H9 (cell line): ENCODE results near the gene NEURL4. TPM values are rescaled to one million over a fixed set of nuclear protein-coding genes. Genes with fewer than 3 reads are reported as not detected.

ENCODE experiments used
- DNase-seq: peaks from one replicate; pipeline ENCODE4 v3.0.0-alpha.2; 2017
- H2AFZ ChIP-seq: one replicate; pipeline ENCODE4 v1.6.1; 2013; ENCODE audit warnings: mild to moderate bottlenecking, low read length, control low read depth, moderate library complexity
- H2AK5ac ChIP-seq: 2 replicates; pipeline ENCODE4 v1.6.1; 2013; ENCODE audit warnings: low read length, control low read depth, mixed read lengths; ENCODE audit not compliant: insufficient read length
- H2BK120ac ChIP-seq: one replicate; pipeline ENCODE4 v1.6.1; 2013; ENCODE audit warnings: low read depth, mild to moderate bottlenecking, low read length, control low read depth, inconsistent platforms; ENCODE audit not compliant: poor library complexity, severe bottlenecking
- H2BK12ac ChIP-seq: 2 replicates; pipeline ENCODE4 v1.6.1; 2013; ENCODE audit warnings: low read length, control low read depth, mixed read lengths, low read depth; ENCODE audit not compliant: insufficient read length
- H2BK15ac ChIP-seq: 2 replicates; pipeline ENCODE4 v1.6.1; 2013; ENCODE audit warnings: low read depth, low read length, control low read depth
- H2BK20ac ChIP-seq: one replicate; pipeline ENCODE4 v1.6.1; 2013; ENCODE audit warnings: low read depth, mild to moderate bottlenecking, low read length, control low read depth, inconsistent platforms; ENCODE audit not compliant: poor library complexity, severe bottlenecking
- H2BK5ac ChIP-seq: 2 replicates; pipeline ENCODE4 v1.6.1; 2013; ENCODE audit warnings: low read length, control low read depth, mixed read lengths; ENCODE audit not compliant: insufficient read length
- H3K14ac ChIP-seq: 2 replicates; pipeline ENCODE4 v1.6.1; 2013; ENCODE audit warnings: low read length, control low read depth; ENCODE audit not compliant: insufficient read depth
- H3K18ac ChIP-seq: 2 replicates; pipeline ENCODE4 v1.6.1; 2013; ENCODE audit warnings: low read depth, mild to moderate bottlenecking, mixed read lengths, low read length, control low read depth; ENCODE audit not compliant: insufficient read length
- H3K23ac ChIP-seq: 2 replicates; pipeline ENCODE4 v1.6.1; 2013; ENCODE audit warnings: low read length, control low read depth, mixed read lengths, low read depth; ENCODE audit not compliant: insufficient read length
- H3K23me2 ChIP-seq: 2 replicates; pipeline ENCODE4 v1.6.1; 2013; ENCODE audit warnings: low read depth, mild to moderate bottlenecking, mixed read lengths, low read length, control low read depth; ENCODE audit not compliant: insufficient read length, poor library complexity, severe bottlenecking
- H3K27ac ChIP-seq: 2 replicates; pipeline ENCODE4 v1.5.1; 2013; ENCODE audit warnings: low read length, control low read depth, mixed read lengths, low read depth; ENCODE audit not compliant: insufficient read length
- H3K27me3 ChIP-seq: 2 replicates; pipeline ENCODE4 v1.6.1; 2013; ENCODE audit warnings: low read length, control low read depth, inconsistent platforms; ENCODE audit not compliant: insufficient read depth
- H3K4ac ChIP-seq: 2 replicates; pipeline ENCODE4 v1.6.1; 2013; ENCODE audit warnings: low read depth, mild to moderate bottlenecking, control low read depth, inconsistent platforms, low read length, moderate library complexity
- H3K4me1 ChIP-seq: 2 replicates; pipeline ENCODE4 v1.6.1; 2013; ENCODE audit warnings: low read length, control low read depth, inconsistent platforms; ENCODE audit not compliant: insufficient read depth
- H3K4me2 ChIP-seq: 2 replicates; pipeline ENCODE4 v1.6.1; 2013; ENCODE audit warnings: low read length, control low read depth, mixed read lengths; ENCODE audit not compliant: insufficient read length, insufficient read depth
- H3K56ac ChIP-seq: 2 replicates; pipeline ENCODE4 v1.6.1; 2013; ENCODE audit warnings: low read depth, mild to moderate bottlenecking, mixed read lengths, low read length, control low read depth; ENCODE audit not compliant: insufficient read length
- H3K79me1 ChIP-seq: 2 replicates; pipeline ENCODE4 v1.6.1; 2013; ENCODE audit warnings: low read depth, mild to moderate bottlenecking, moderate library complexity, low read length, control low read depth, inconsistent platforms; ENCODE audit not compliant: insufficient read depth, poor library complexity, severe bottlenecking
- H3K79me2 ChIP-seq: 2 replicates; pipeline ENCODE4 v1.6.1; 2013; ENCODE audit warnings: low read length, control low read depth, inconsistent platforms; ENCODE audit not compliant: insufficient read depth
- H3K9ac ChIP-seq: 2 replicates; pipeline ENCODE4 v1.6.1; 2013; ENCODE audit warnings: low read length, control low read depth, mixed read lengths; ENCODE audit not compliant: insufficient read length; ENCODE audit errors: extremely low read depth
- H3K9me3 ChIP-seq: one replicate; pipeline ENCODE4 v1.6.1; 2013; ENCODE audit warnings: low read depth, low read length, inconsistent platforms; ENCODE audit not compliant: control insufficient read depth
- H3T11ph ChIP-seq: one replicate; pipeline ENCODE4 v1.6.1; 2013; ENCODE audit warnings: mild to moderate bottlenecking, low read length, control low read depth, inconsistent platforms
- H4K20me1 ChIP-seq: one replicate; pipeline ENCODE4 v1.6.1; 2013; ENCODE audit not compliant: control insufficient read depth, insufficient read length, insufficient read depth
- H4K5ac ChIP-seq: 2 replicates; pipeline ENCODE4 v1.6.1; 2013; ENCODE audit warnings: low read depth, mild to moderate bottlenecking, mixed read lengths, low read length, control low read depth; ENCODE audit not compliant: insufficient read length
- H4K8ac ChIP-seq: replicated peaks from 2 replicates; pipeline ENCODE4 v1.6.1; 2013; ENCODE audit warnings: low read length, control low read depth, mixed read lengths, low read depth; ENCODE audit not compliant: insufficient read length
- H4K91ac ChIP-seq: 2 replicates; pipeline ENCODE4 v1.6.1; 2013; ENCODE audit warnings: low read depth, mild to moderate bottlenecking, moderate library complexity, mixed read lengths, low read length, control low read depth; ENCODE audit not compliant: insufficient read length
- H3K27ac Mint-ChIP-seq, 3 experiments: 2 replicates in 2 of 3; 3 replicates in 1 of 3; pipeline ENCODE4 v1.8.0; 2020 to 2021; ENCODE audit warnings: mixed read lengths in 3 of 3, mild to moderate bottlenecking in 1 of 3, moderate library complexity in 1 of 3
- H3K27me3 Mint-ChIP-seq: 2 replicates; pipeline ENCODE4 v1.8.0; 2021; ENCODE audit warnings: low read depth, mild to moderate bottlenecking, moderate library complexity, mixed read lengths
- H3K36me3 Mint-ChIP-seq, 3 experiments: 2 replicates in 2 of 3; 3 replicates in 1 of 3; pipeline ENCODE4 v1.8.0; 2020 to 2021; ENCODE audit warnings: low read depth in 3 of 3, mixed read lengths in 3 of 3; ENCODE audit not compliant: insufficient read depth in 1 of 3
- H3K4me1 Mint-ChIP-seq, 2 experiments: 2 replicates each; pipeline ENCODE4 v1.8.0; 2020; ENCODE audit warnings: mixed read lengths in 2 of 2
- H3K4me3 Mint-ChIP-seq, 2 experiments: 2 replicates in 1 of 2; 3 replicates in 1 of 2; pipeline ENCODE4 v1.8.0; 2020 to 2021; ENCODE audit warnings: mild to moderate bottlenecking in 2 of 2, mixed read lengths in 2 of 2, moderate library complexity in 1 of 2
- H3K9me3 Mint-ChIP-seq, 2 experiments: 2 replicates in 1 of 2; 3 replicates in 1 of 2; pipeline ENCODE4 v1.8.0; 2020; ENCODE audit warnings: mild to moderate bottlenecking in 2 of 2, mixed read lengths in 2 of 2, moderate library complexity in 1 of 2
- CTCF ChIP-seq: fragments of 200-600 bp; sonication (generic); conservative IDR thresholded peaks from 3 replicates; pipeline ENCODE4 v1.8.0; 2021; ENCODE audit warnings: antibody characterized with exemption, mild to moderate bottlenecking
- WGBS: extraction: QIAGEN DNeasy Blood & Tissue Kit; methylation state at CpG from one replicate; pipeline ENCODE4 v1.1.7; 2013; ENCODE audit warnings: missing lambda C conversion rate, low lambda C conversion rate, mixed read lengths; ENCODE audit not compliant: insufficient read length; ENCODE audit errors: extremely low coverage; 5-methylcytosine and 5-hydroxymethylcytosine counted together
- total RNA-seq: library from RNA; stranded (reverse); gene quantifications from 2 replicates; pipeline ENCODE4 v1.2.1, GENCODE V29; 2021

The NEURL4 gene
- total RNA-seq, 1 experiment from 2014 or later = 54.8 TPM

- no peak for TF ChIP-seq CTCF
- no peak overlapping the region for H3K4ac ChIP-seq
- no peak for DNase-seq
- no peak overlapping the region for H2AFZ ChIP-seq
- no peak overlapping the region for H3K23ac ChIP-seq
- H2BK20ac ChIP-seq = no peak overlapping the region
- no peak overlapping the region for H2BK15ac ChIP-seq
- H4K8ac ChIP-seq = no peak overlapping the region
- no peak overlapping the region for H3K9ac ChIP-seq
- Mint-ChIP-seq H3K27me3 (peaks cover 11% of the 10 kb centered on the region), H3K9me3 (no peaks in the 10 kb centered on the region), H3K4me1 (peaks cover 21 to 23% of the 10 kb centered on the region in 2 experiments), H3K27ac (no peak overlapping the region), H3K36me3 (no peaks in the 10 kb centered on the region), H3K4me3 (no peak overlapping the region)
- no peak overlapping the region for H2AK5ac ChIP-seq
- no peak overlapping the region for H3K27ac ChIP-seq
- H3K18ac ChIP-seq = no peak overlapping the region
- no peaks in the 10 kb centered on the region for H3K27me3 ChIP-seq
- no peaks in the 10 kb centered on the region for H3K23me2 ChIP-seq
- WGBS = no CpG with 5 or more reads among the region's 2 CpGs
- H2BK12ac ChIP-seq = no peak overlapping the region
- H3K14ac ChIP-seq = no peak overlapping the region
- H3K4me1 ChIP-seq = no peaks in the 10 kb centered on the region
- H3K4me2 ChIP-seq = no peak overlapping the region
- H3K79me1 ChIP-seq = no peaks in the 10 kb centered on the region
- H4K20me1 ChIP-seq = no peaks in the 10 kb centered on the region
- no peak overlapping the region for H3T11ph ChIP-seq
- H4K5ac ChIP-seq = no peak overlapping the region
- no peak overlapping the region for H3K56ac ChIP-seq
- no peak overlapping the region for H2BK5ac ChIP-seq
- H3K79me2 ChIP-seq = no peaks in the 10 kb centered on the region; the same call in 1 of the 2 replicates
- no peak overlapping the region for H2BK120ac ChIP-seq
- H3K9me3 ChIP-seq = no peaks in the 10 kb centered on the region
- H4K91ac ChIP-seq = no peak overlapping the region
These were observed 28.2 kb upstream of the NEURL4 start for GRCh38 chr17:7357381-7357780.
